K562 (cell line): Measurements from ENCODE around the gene PDHX. TPM values are rescaled to one million over a fixed set of nuclear protein-coding genes. Genes with fewer than 3 reads are reported as not detected.

Experiments
- BRD4 ChIP-seq: fragments of 200-600 bp; sonication (generic); IDR thresholded peaks from 2 replicates; pipeline ENCODE4 v1.6.1; 2017; ENCODE audit warnings: inconsistent platforms
- CHCHD3 ChIP-seq: fragments of 250-450 bp; sonication (Bioruptor Pico); IDR thresholded peaks from 2 replicates; pipeline ENCODE4 v2.1.2; 2022; ENCODE audit warnings: mild to moderate bottlenecking
- COPS2 ChIP-seq: fragments of 450-650 bp; conservative IDR thresholded peaks from 2 replicates; pipeline ENCODE4 v1.6.1; 2016; ENCODE audit warnings: mild to moderate bottlenecking, moderate library complexity
- EP400 ChIP-seq: fragments of 450-650 bp; IDR thresholded peaks from 2 replicates; pipeline ENCODE4 v1.6.1; 2017; ENCODE audit warnings: antibody characterized with exemption, mild to moderate bottlenecking, moderate library complexity
- KDM5B ChIP-seq: fragments of 200-600 bp; sonication (generic); IDR thresholded peaks from 2 replicates; pipeline ENCODE4 v1.6.1; 2012; ENCODE audit warnings: low read depth, mild to moderate bottlenecking, moderate library complexity, low read length, control low read depth, inconsistent platforms; ENCODE audit not compliant: insufficient replicate concordance
- MYC ChIP-seq, 2 experiments: fragments of 250-450 bp in 1 of 2; sonication (Bioruptor Pico) in 1 of 2; IDR thresholded peaks; 2 replicates each; pipeline versions ENCODE4 v1.5.1 to v1.6.1; 2012 to 2021; ENCODE audit warnings: low read depth in 2 of 2, borderline replicate concordance in 1 of 2, improper control_type of control experiment in 1 of 2, low read length in 1 of 2, mild to moderate bottlenecking in 1 of 2, moderate library complexity in 1 of 2
- RBM34 ChIP-seq: fragments of 200-400 bp; formaldehyde crosslinking; IDR thresholded peaks from 2 replicates; pipeline ENCODE4 v1.6.1; 2018; ENCODE audit warnings: low read length, borderline replicate concordance; ENCODE audit not compliant: insufficient read depth
- RFX7 ChIP-seq: fragments of 250-450 bp; sonication (Bioruptor Pico); IDR thresholded peaks from 2 replicates; pipeline ENCODE4 v1.5.1; 2021; ENCODE audit warnings: mild to moderate bottlenecking
- SNRNP70 ChIP-seq: fragments of 200-400 bp; formaldehyde crosslinking; optimal IDR thresholded peaks from 2 replicates; pipeline ENCODE3; 2017; ENCODE audit warnings: low read depth, low read length
- ZFX ChIP-seq: sonication (generic); formaldehyde crosslinking; IDR thresholded peaks from 2 replicates; pipeline ENCODE4 v1.8.0; 2022; ENCODE audit warnings: mild to moderate bottlenecking, missing genetic modification reagents, moderate library complexity
- ZNF140 ChIP-seq: fragments of 250-450 bp; sonication (Bioruptor Pico); IDR thresholded peaks from 2 replicates; pipeline ENCODE4 v1.8.0; 2021; ENCODE audit warnings: moderate library complexity, mild to moderate bottlenecking, inconsistent platforms
- ZNF146 ChIP-seq: IDR thresholded peaks from one replicate; pipeline ENCODE4 v1.6.1; 2018; ENCODE audit warnings: missing compliant biosample characterization; ENCODE audit not compliant: unreplicated experiment
- ZNF263 ChIP-seq: sonication (generic); formaldehyde crosslinking; IDR thresholded peaks from 2 replicates; pipeline ENCODE4 v1.8.0; 2022; ENCODE audit warnings: mild to moderate bottlenecking, missing genetic modification reagents, borderline replicate concordance
- ZNF644 ChIP-seq: fragments of 200-800 bp; sonication (Bioruptor generic); IDR thresholded peaks from 2 replicates; pipeline ENCODE4 v1.6.1; 2016; ENCODE audit warnings: low read depth, missing genetic modification characterization, missing compliant biosample characterization
- polyA plus RNA-seq, 8 experiments: library from polyadenylated mRNA; depleted of rRNA in 4 of 8; stranded (reverse) in 5 of 8; unstranded in 3 of 8; fragments of >200 nt; fragmentation: Nextera tagmentation in 2 of 8; fragmentation: Illumina TruSeq in 1 of 8; extraction: Ambion mirVana in 2 of 8; extraction: Trizol in 1 of 8; gene quantifications; 2 replicates each; pipeline versions ENCODE4 v1.2.1 to v1.2.3, GENCODE V29; 2011 to 2014; ENCODE audit warnings: inconsistent platforms in 1 of 8, missing spikeins in 1 of 8
- total RNA-seq, 7 experiments: library from RNA; depleted of rRNA in 6 of 7; stranded (reverse); fragments of >200 nt in 6 of 7; fragmentation: Illumina TruSeq in 2 of 7; extraction: Trizol in 2 of 7; gene quantifications; 2 replicates each; pipeline versions ENCODE4 v1.2.1 to v1.2.3, GENCODE V29; 2011 to 2021; ENCODE audit warnings: low replicate concordance in 1 of 7
- TF ChIP-seq, protein P1 (sequence below): fragments of 450-650 bp; IDR thresholded peaks from 2 replicates; pipeline ENCODE4 v1.6.1; 2016; ENCODE audit warnings: borderline replicate concordance
- TF ChIP-seq, protein P2 (sequence below): fragments of 150-350 bp; IDR thresholded peaks from 2 replicates; pipeline ENCODE4 v1.6.1; 2014; ENCODE audit warnings: low read depth, mild to moderate bottlenecking, low read length, borderline replicate concordance
- TF ChIP-seq, protein P3 (sequence below): fragments of 250-450 bp; sonication (Bioruptor Pico); IDR thresholded peaks from 2 replicates; pipeline ENCODE4 v1.8.0; 2021; ENCODE audit warnings: moderate library complexity, mild to moderate bottlenecking, inconsistent platforms
- TF ChIP-seq, protein P4 (sequence below), 2 experiments: fragments of 450-650 bp in 1 of 2; IDR thresholded peaks; 2 replicates each; pipeline ENCODE4 v1.6.1; 2011 to 2017; ENCODE audit warnings: low read depth in 2 of 2, antibody characterized with exemption in 1 of 2, borderline replicate concordance in 1 of 2, low read length in 1 of 2, mild to moderate bottlenecking in 1 of 2, mixed read lengths in 1 of 2; ENCODE audit not compliant: control insufficient read depth in 1 of 2

The PDHX gene
- total and polyA plus RNA-seq, 9 of the 15 experiments (the other 6 are each of a cell fraction or from before 2014, with no cell fraction given) = 20.8 to 43.5 (median 31.2) TPM

DNA sequence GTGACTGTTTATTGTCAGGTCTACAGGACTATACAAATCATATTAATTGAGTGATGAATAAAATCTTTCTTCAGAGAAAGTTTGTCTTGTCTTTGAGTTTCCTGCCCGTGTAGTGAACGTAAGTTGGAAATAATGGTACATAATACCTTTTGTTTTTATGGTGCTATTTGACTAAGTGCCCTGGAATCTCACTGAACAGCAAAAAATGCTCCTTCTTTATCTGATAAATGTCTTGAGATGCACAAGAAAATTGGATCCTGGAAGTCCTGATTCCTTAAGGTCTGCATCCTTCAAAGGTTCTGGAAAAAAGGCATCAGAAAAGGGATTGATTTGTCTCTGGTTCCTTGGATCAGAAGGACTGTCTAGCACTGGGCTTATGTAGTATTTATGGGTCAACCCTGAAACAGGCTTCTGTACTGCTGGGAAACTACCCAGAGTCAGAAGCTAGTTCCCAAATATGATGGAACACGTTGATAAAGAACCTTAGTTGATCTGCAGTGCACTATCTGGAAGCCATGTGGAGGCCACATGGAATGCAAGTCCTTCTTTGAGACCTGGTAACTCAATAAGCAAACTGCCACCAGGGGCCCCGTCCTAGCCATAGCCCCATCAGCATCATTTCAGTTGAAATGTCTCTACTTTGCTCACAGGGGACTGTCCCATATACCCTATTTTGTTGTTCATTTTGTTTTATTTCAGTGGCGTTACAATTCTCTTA lies 122.0 kb downstream of the PDHX start (continued):
- TF ChIP-seq, protein P1, sequence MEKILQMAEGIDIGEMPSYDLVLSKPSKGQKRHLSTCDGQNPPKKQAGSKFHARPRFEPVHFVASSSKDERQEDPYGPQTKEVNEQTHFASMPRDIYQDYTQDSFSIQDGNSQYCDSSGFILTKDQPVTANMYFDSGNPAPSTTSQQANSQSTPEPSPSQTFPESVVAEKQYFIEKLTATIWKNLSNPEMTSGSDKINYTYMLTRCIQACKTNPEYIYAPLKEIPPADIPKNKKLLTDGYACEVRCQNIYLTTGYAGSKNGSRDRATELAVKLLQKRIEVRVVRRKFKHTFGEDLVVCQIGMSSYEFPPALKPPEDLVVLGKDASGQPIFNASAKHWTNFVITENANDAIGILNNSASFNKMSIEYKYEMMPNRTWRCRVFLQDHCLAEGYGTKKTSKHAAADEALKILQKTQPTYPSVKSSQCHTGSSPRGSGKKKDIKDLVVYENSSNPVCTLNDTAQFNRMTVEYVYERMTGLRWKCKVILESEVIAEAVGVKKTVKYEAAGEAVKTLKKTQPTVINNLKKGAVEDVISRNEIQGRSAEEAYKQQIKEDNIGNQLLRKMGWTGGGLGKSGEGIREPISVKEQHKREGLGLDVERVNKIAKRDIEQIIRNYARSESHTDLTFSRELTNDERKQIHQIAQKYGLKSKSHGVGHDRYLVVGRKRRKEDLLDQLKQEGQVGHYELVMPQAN = no peak
- TF ChIP-seq, protein P2, sequence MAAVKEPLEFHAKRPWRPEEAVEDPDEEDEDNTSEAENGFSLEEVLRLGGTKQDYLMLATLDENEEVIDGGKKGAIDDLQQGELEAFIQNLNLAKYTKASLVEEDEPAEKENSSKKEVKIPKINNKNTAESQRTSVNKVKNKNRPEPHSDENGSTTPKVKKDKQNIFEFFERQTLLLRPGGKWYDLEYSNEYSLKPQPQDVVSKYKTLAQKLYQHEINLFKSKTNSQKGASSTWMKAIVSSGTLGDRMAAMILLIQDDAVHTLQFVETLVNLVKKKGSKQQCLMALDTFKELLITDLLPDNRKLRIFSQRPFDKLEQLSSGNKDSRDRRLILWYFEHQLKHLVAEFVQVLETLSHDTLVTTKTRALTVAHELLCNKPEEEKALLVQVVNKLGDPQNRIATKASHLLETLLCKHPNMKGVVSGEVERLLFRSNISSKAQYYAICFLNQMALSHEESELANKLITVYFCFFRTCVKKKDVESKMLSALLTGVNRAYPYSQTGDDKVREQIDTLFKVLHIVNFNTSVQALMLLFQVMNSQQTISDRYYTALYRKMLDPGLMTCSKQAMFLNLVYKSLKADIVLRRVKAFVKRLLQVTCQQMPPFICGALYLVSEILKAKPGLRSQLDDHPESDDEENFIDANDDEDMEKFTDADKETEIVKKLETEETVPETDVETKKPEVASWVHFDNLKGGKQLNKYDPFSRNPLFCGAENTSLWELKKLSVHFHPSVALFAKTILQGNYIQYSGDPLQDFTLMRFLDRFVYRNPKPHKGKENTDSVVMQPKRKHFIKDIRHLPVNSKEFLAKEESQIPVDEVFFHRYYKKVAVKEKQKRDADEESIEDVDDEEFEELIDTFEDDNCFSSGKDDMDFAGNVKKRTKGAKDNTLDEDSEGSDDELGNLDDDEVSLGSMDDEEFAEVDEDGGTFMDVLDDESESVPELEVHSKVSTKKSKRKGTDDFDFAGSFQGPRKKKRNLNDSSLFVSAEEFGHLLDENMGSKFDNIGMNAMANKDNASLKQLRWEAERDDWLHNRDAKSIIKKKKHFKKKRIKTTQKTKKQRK = no peak
- TF ChIP-seq, protein P3, sequence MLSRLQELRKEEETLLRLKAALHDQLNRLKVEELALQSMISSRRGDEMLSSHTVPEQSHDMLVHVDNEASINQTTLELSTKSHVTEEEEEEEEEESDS = no peak
- TF ChIP-seq SNRNP70 = no peak
- no peak for TF ChIP-seq ZNF644
- peak; percentile 70 for TF ChIP-seq MYC (IDR thresholded peaks at IDR 0.05; ENCODE audit: low read depth, low read length)
- TF ChIP-seq MYC (CRISPR knock-in tag; IDR thresholded peaks at IDR 0.05; ENCODE audit: borderline replicate concordance, low read depth) = no peak
- no peak for TF ChIP-seq ZNF263 (CRISPR knock-in tag)
- no peak for TF ChIP-seq RFX7 (CRISPR knock-in tag)
- TF ChIP-seq CHCHD3 (CRISPR knock-in tag) = no peak
- TF ChIP-seq EP400 = 0 out of 2 replicates have a peak, but pooled peaks have one; percentile 21
- TF ChIP-seq, protein P4, sequence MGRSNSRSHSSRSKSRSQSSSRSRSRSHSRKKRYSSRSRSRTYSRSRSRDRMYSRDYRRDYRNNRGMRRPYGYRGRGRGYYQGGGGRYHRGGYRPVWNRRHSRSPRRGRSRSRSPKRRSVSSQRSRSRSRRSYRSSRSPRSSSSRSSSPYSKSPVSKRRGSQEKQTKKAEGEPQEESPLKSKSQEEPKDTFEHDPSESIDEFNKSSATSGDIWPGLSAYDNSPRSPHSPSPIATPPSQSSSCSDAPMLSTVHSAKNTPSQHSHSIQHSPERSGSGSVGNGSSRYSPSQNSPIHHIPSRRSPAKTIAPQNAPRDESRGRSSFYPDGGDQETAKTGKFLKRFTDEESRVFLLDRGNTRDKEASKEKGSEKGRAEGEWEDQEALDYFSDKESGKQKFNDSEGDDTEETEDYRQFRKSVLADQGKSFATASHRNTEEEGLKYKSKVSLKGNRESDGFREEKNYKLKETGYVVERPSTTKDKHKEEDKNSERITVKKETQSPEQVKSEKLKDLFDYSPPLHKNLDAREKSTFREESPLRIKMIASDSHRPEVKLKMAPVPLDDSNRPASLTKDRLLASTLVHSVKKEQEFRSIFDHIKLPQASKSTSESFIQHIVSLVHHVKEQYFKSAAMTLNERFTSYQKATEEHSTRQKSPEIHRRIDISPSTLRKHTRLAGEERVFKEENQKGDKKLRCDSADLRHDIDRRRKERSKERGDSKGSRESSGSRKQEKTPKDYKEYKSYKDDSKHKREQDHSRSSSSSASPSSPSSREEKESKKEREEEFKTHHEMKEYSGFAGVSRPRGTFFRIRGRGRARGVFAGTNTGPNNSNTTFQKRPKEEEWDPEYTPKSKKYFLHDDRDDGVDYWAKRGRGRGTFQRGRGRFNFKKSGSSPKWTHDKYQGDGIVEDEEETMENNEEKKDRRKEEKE (IDR thresholded peaks at IDR 0.05; ENCODE audit: borderline replicate concordance in 1 of 2, control insufficient read depth in 1 of 2, low read depth in 2 of 2, low read length in 1 of 2) = no peak
- no peak for TF ChIP-seq COPS2
- TF ChIP-seq RBM34 = no peak
- no peak for TF ChIP-seq ZNF146 (CRISPR knock-in tag)
- TF ChIP-seq ZFX (CRISPR knock-in tag) = no peak
- TF ChIP-seq BRD4 = no peak
- TF ChIP-seq ZNF140 (CRISPR knock-in tag) = no peak
- no peak for TF ChIP-seq KDM5B
